Measurements from ENCODE around the gene KIAA1755. TPM values are rescaled to one million over a fixed set of nuclear protein-coding genes. Genes with fewer than 3 reads are reported as not detected.
"Not testable (repeated sequence)": the region's sequence is repeated elsewhere in the genome, so short reads cannot be mapped to it uniquely, and the experiment has no call there.

KIAA1755 gene
- total RNA-seq, 1 experiment from 2014 or later = not detected

GRCh38 chr20:38281176-38281915 lies 20.8 kb upstream of the KIAA1755 start:
- H3K4me1 ChIP-seq (ENCODE audit: insufficient read depth, low read length, poor library complexity, severe bottlenecking); POLR2A ChIA-PET (ENCODE audit: low non-redundant PET); H3K36me3 ChIP-seq (ENCODE audit: insufficient read depth, low read length, poor library complexity, severe bottlenecking); H3K27me3 ChIP-seq (replicated peaks; ENCODE audit: insufficient read depth, low read depth, low read length, poor library complexity); H3K9me3 ChIP-seq (ENCODE audit: low read depth, low read length, poor library complexity, severe bottlenecking); H3K4me3 ChIP-seq (ENCODE audit: low read depth, low read length, poor library complexity, severe bottlenecking); H3K27ac ChIP-seq (ENCODE audit: low read depth, low read length, poor library complexity, severe bottlenecking); BruUV-seq (replicated peaks); CTCF ChIA-PET; intact Hi-C loops (cut with micrococcal nuclease; ENCODE audit: unreplicated experiment); DNase-seq (ENCODE audit: low spot score): not testable (repeated sequence)
- TF ChIP-seq CTCF (conservative IDR thresholded peaks at IDR 0.05; ENCODE audit: low read depth, low read length) = peak; percentile 30

- ChIA-PET POLR2A (ENCODE audit: low non-redundant PET) (no interaction called here), CTCF (no interaction called here)
- intact Hi-C loops (cut with micrococcal nuclease; ENCODE audit: unreplicated experiment) = no loop called here
- Histone ChIP-seq H3K9me3 (ENCODE audit: low read depth, low read length, poor library complexity, severe bottlenecking) (no peaks in the 10 kb centered on the region), H3K36me3 (ENCODE audit: insufficient read depth, low read length, poor library complexity, severe bottlenecking) (no peaks in the 10 kb centered on the region), H3K27ac (ENCODE audit: low read depth, low read length, poor library complexity, severe bottlenecking) (no peak overlapping the region), H3K4me1 (ENCODE audit: insufficient read depth, low read length, poor library complexity, severe bottlenecking) (no peaks in the 10 kb centered on the region), H3K4me3 (ENCODE audit: low read depth, low read length, poor library complexity, severe bottlenecking) (no peak overlapping the region), H3K27me3 (replicated peaks; ENCODE audit: insufficient read depth, low read depth, low read length, poor library complexity) (no peaks in the 10 kb centered on the region)
- DNase-seq (ENCODE audit: low spot score) = no peak
- no TSS peak for BruUV-seq (replicated peaks)
- TF ChIP-seq CTCF (conservative IDR thresholded peaks at IDR 0.05; ENCODE audit: low read depth, low read length) (no peak), EZH2 (IDR thresholded peaks at IDR 0.05; ENCODE audit: borderline replicate concordance, low read depth, low read length, poor library complexity, severe bottlenecking) (no peak)
These were observed 18.2 kb upstream of the KIAA1755 start for GRCh38 chr20:38278763-38279162.

- intact Hi-C loops (cut with micrococcal nuclease; ENCODE audit: unreplicated experiment) = no loop called here
- Histone ChIP-seq H3K36me3 (ENCODE audit: insufficient read depth, low read length, poor library complexity, severe bottlenecking) (no peaks in the 10 kb centered on the region), H3K27me3 (replicated peaks; ENCODE audit: insufficient read depth, low read depth, low read length, poor library complexity) (no peaks in the 10 kb centered on the region), H3K9me3 (ENCODE audit: low read depth, low read length, poor library complexity, severe bottlenecking) (no peaks in the 10 kb centered on the region), H3K4me1 (ENCODE audit: insufficient read depth, low read length, poor library complexity, severe bottlenecking) (no peaks in the 10 kb centered on the region), H3K27ac (ENCODE audit: low read depth, low read length, poor library complexity, severe bottlenecking) (no peak overlapping the region), H3K4me3 (ENCODE audit: low read depth, low read length, poor library complexity, severe bottlenecking) (no peak overlapping the region)
- ChIA-PET CTCF (no interaction called here), POLR2A (ENCODE audit: low non-redundant PET) (interaction anchor here (0.6 kb wide), 1 partner anchor 129 kb away, joined by 17 read pairs; no protein-coding TSS in a partner anchor)
- no TSS peak for BruUV-seq (replicated peaks)
- no peak for DNase-seq (ENCODE audit: low spot score)
- TF ChIP-seq CTCF (conservative IDR thresholded peaks at IDR 0.05; ENCODE audit: low read depth, low read length) (no peak), EZH2 (IDR thresholded peaks at IDR 0.05; ENCODE audit: borderline replicate concordance, low read depth, low read length, poor library complexity, severe bottlenecking) (no peak)
These were observed 17.6 kb upstream of the KIAA1755 start for GRCh38 chr20:38278131-38278530.
